Measurements from ENCODE around the gene SH3D21. TPM values are rescaled to one million over a fixed set of nuclear protein-coding genes. Genes with fewer than 3 reads are reported as not detected.

SH3D21 gene
- total and polyA plus RNA-seq, 2 of the 8 experiments (the other 6 are each of a cell fraction or from before 2014, with no cell fraction given) = 3.4 to 8.6 TPM

DNA sequence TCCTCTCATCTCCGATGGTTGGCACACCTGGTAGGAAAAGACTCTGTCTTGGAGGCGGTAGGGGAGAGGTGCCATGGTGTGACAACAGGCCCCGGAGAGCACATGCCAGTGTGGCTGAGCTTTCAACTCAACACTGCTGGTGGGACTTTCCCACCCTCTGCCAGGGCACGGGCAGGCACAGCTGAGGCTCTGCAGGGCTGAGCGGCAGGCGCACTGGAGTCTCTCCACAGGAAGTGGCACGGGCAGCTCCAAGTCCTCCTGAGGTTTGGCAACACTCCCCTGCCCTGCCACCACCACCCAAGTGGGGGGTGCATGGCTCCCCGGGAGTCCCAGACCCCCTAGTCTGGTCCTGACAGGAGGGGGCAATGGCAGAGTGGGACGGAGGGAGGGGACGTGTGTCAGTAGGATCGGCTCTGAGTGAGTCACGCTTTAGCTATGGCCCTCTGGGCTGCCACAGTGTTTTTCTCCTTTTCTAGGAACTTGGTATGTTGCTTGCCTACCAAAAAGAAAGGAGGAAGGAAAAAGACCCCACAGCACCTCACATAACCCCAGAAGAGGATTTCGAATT lies 44.6 kb downstream of the SH3D21 start:
- WGBS, 2 experiments (ENCODE audit: extremely low coverage in 1 of 2, insufficient coverage in 1 of 2, insufficient read length in 1 of 2, insufficient replicate concordance in 2 of 2, low coverage in 1 of 2, low lambda C conversion rate in 2 of 2, missing lambda C conversion rate in 1 of 2) = 94% methylated on average over 13 of the region's 13 CpGs; no CpG with 5 or more reads in 1 of the 2 experiments
- FAIRE-seq = no peak
- H3K27ac ChIP-seq (ENCODE audit: low read depth, low read length) = no peak overlapping the region
- TF ChIP-seq, protein P1, sequence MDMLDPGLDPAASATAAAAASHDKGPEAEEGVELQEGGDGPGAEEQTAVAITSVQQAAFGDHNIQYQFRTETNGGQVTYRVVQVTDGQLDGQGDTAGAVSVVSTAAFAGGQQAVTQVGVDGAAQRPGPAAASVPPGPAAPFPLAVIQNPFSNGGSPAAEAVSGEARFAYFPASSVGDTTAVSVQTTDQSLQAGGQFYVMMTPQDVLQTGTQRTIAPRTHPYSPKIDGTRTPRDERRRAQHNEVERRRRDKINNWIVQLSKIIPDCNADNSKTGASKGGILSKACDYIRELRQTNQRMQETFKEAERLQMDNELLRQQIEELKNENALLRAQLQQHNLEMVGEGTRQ (IDR thresholded peaks at IDR 0.05; ENCODE audit: low read length) = no peak
- no peak for TF ChIP-seq TBP (IDR thresholded peaks at IDR 0.05; ENCODE audit: low read depth, low read length)
- TF ChIP-seq CHD1 (IDR thresholded peaks at IDR 0.05; ENCODE audit: low read depth, low read length) = no peak
- TF ChIP-seq BCL11A (IDR thresholded peaks at IDR 0.05; ENCODE audit: low read depth in 2 of 2, low read length in 2 of 2) = no peak
- TF ChIP-seq CHD2 (IDR thresholded peaks at IDR 0.05; ENCODE audit: low read length) = no peak
- no peak for TF ChIP-seq SAP30 (IDR thresholded peaks at IDR 0.05; ENCODE audit: insufficient read depth, insufficient replicate concordance, low read length)
- TF ChIP-seq TAF1 (IDR thresholded peaks at IDR 0.05; ENCODE audit: low read depth, low read length) = no peak
- TF ChIP-seq TAF7 (optimal IDR thresholded peaks at IDR 0.05; ENCODE audit: borderline replicate concordance, low read depth, low read length) = no peak

More for the DNA sequence above, 44.6 kb downstream of the SH3D21 start:
- no peaks in the 10 kb centered on the region for H3K27me3 ChIP-seq (replicated peaks in 1 of 4; ENCODE audit: control insufficient read depth in 3 of 4, extremely low read depth in 1 of 4, insufficient read depth in 3 of 4, low read length in 3 of 4)
- no peak overlapping the region for H2BK15ac ChIP-seq (ENCODE audit: low read length)
- POLR2A ChIA-PET (ENCODE audit: partially characterized antibody) = interaction anchor here (0.8 to 4.4 kb wide), 5 partner anchors 8 to 36 kb away, joined by 3 to 19 read pairs (median 4); no protein-coding TSS in a partner anchor
- no peak overlapping the region for H2BK120ac ChIP-seq (replicated peaks; ENCODE audit: low read depth, low read length)
- H2AFZ ChIP-seq (ENCODE audit: low read length) = no peak overlapping the region
- DNase-seq (ENCODE audit: low read depth in 1 of 2, low spot score in 2 of 2) = no peak
- H2AK5ac ChIP-seq (ENCODE audit: low read depth, low read length) = no peak overlapping the region
- H3K23me2 ChIP-seq (ENCODE audit: low read depth, low read length) = no peaks in the 10 kb centered on the region
- H3K23ac ChIP-seq (ENCODE audit: insufficient read length) = no peak overlapping the region
- peaks cover 0 to 6% (median 0%) of the 10 kb centered on the region in 4 experiments; a peak in 1 of 7 replicates for H3K4me1 ChIP-seq (replicated peaks in 1 of 4; ENCODE audit: control insufficient read depth in 3 of 4, insufficient read depth in 4 of 4, low read length in 3 of 4)
- no peak overlapping the region for H3K4me2 ChIP-seq (ENCODE audit: insufficient read depth in 1 of 2, low read depth in 2 of 2, low read length in 2 of 2)
- no peak overlapping the region for H3K18ac ChIP-seq (ENCODE audit: extremely low read depth, low read length)
- H3K56ac ChIP-seq (replicated peaks; ENCODE audit: insufficient read length, low read depth, low read length) = no peak overlapping the region
- H4K20me1 ChIP-seq (replicated peaks in 1 of 2; ENCODE audit: control insufficient read depth in 1 of 2, insufficient read depth in 2 of 2, low read length in 2 of 2) = peaks cover 0 to 3% of the 10 kb centered on the region in 2 experiments
- CTCF ChIA-PET (ENCODE audit: partially characterized antibody) = interaction anchor here (0.6 to 13.3 kb wide), 7 partner anchors 9 to 217 kb away, joined by 3 to 150 read pairs (median 3); no protein-coding TSS in a partner anchor
- no peak overlapping the region for H2BK12ac ChIP-seq (ENCODE audit: low read depth, low read length)
- no peaks in the 10 kb centered on the region for H3K9me3 ChIP-seq (ENCODE audit: insufficient read depth in 2 of 2, low read depth in 1 of 2, low read length in 1 of 2)
- H2BK5ac ChIP-seq (ENCODE audit: low read depth, low read length) = no peak overlapping the region
- H4K8ac ChIP-seq (ENCODE audit: extremely low read depth, insufficient read depth, low read length) = no peak overlapping the region
- no peak overlapping the region for H2BK20ac ChIP-seq (ENCODE audit: low read length)
- no peak overlapping the region for H3K4me3 ChIP-seq (ENCODE audit: extremely low read depth in 1 of 4, insufficient read depth in 2 of 4, low read depth in 3 of 4, low read length in 4 of 4)
- no peak overlapping the region for H4K5ac ChIP-seq (ENCODE audit: insufficient read length, low read depth, low read length)
- H3K14ac ChIP-seq (ENCODE audit: insufficient read length) = no peak overlapping the region
- H3K36me3 ChIP-seq (ENCODE audit: control insufficient read depth in 2 of 4, insufficient read depth in 4 of 4, low read length in 3 of 4) = peaks cover 4 to 30% (median 17%) of the 10 kb centered on the region in 4 experiments; a peak in 6 of 8 replicates
- H3K9ac ChIP-seq (replicated peaks in 1 of 4; ENCODE audit: extremely low read depth in 1 of 4, low read depth in 3 of 4, low read length in 3 of 4) = no peak overlapping the region
- H3K79me1 ChIP-seq (ENCODE audit: low read depth, low read length) = no peaks in the 10 kb centered on the region; the same call in 1 of the 2 replicates
- H3K79me2 ChIP-seq (ENCODE audit: control insufficient read depth in 1 of 2, insufficient read depth in 2 of 2, low read length in 2 of 2) = no peaks in the 10 kb centered on the region
- no peak overlapping the region for H3K4ac ChIP-seq (replicated peaks; ENCODE audit: insufficient read length, low read depth, low read length)
- no peak overlapping the region for H4K91ac ChIP-seq (replicated peaks; ENCODE audit: insufficient read length, low read length)
